Calu3 (cell line): ENCODE data around the gene KDM4B. TPM values are rescaled to one million over a fixed set of nuclear protein-coding genes. Genes with fewer than 3 reads are reported as not detected.

Experiments
- BruUV-seq: library from RNA; stranded (reverse); fragments of 400-500 nt; replicated peaks from 2 replicates; lab custom pipeline; 2021; lab: Mats Ljungman, UMichigan
- CTCF ChIA-PET: fragments of 300-600 bp; sonication (Branson Sonifier 250); formaldehyde crosslinking; loops from one replicate; lab custom pipeline; 2022; ENCODE audit warnings: antibody characterized with exemption; lab: Charles Lee
- DNase-seq: peaks from one replicate; pipeline ENCODE4 v3.0.0; 2022
- H3K27ac Mint-ChIP-seq: one replicate; pipeline ENCODE4 v1.8.0; 2022; ENCODE audit warnings: mixed read lengths; ENCODE audit not compliant: unreplicated experiment
- H3K27me3 Mint-ChIP-seq: one replicate; pipeline ENCODE4 v1.8.0; 2022; ENCODE audit warnings: mixed read lengths; ENCODE audit not compliant: unreplicated experiment
- H3K36me3 Mint-ChIP-seq: one replicate; pipeline ENCODE4 v1.8.0; 2022; ENCODE audit warnings: mild to moderate bottlenecking, moderate library complexity, mixed read lengths; ENCODE audit not compliant: insufficient read depth, unreplicated experiment
- H3K4me1 Mint-ChIP-seq: one replicate; pipeline ENCODE4 v1.8.0; 2022; ENCODE audit warnings: mild to moderate bottlenecking, low read depth, mixed read lengths; ENCODE audit not compliant: unreplicated experiment
- H3K4me3 Mint-ChIP-seq: one replicate; pipeline ENCODE4 v1.8.0; 2022; ENCODE audit warnings: mild to moderate bottlenecking, low read depth, moderate library complexity, mixed read lengths; ENCODE audit not compliant: unreplicated experiment
- H3K9me3 Mint-ChIP-seq: one replicate; pipeline ENCODE4 v1.8.0; 2022; ENCODE audit warnings: low read depth, mixed read lengths; ENCODE audit not compliant: unreplicated experiment
- intact Hi-C: fragments of 100-400 bp; cut with micrococcal nuclease; formaldehyde crosslinking; loops from one replicate; pipeline ENCODE4 v1.10.0; 2022; ENCODE audit not compliant: unreplicated experiment
- total RNA-seq: library from RNA; stranded (reverse); gene quantifications from 2 replicates; pipeline ENCODE4 v1.2.3, GENCODE V29; 2022
- TF ChIP-seq, protein P1 (sequence below): fragments of 200-600 bp; IDR thresholded peaks from one replicate; pipeline ENCODE4 v1.8.0; 2022; ENCODE audit warnings: antibody characterized with exemption; ENCODE audit not compliant: unreplicated experiment

The KDM4B gene
- total RNA-seq, 1 experiment from 2014 or later, result 13.9 TPM

DNA sequence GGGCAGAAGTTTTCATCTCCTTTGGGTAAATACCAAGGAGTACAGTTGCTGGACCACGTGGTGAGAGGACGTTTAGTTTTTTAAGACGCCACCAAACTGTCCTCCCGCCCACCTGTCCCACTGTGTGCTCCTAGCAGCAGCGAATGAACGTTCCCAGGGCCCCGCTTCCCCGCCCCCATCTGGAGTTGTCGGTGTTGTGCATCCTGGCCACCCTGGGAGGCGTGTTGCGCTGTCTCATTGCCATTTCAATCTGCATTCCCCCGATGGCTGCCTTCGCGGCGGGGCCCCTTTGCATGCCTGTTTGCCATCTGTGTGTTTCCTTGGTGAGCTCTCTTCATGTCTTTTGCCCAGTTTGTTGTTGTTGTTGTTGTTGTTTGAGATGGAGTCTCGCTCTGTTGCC is 76.1 kb downstream of the KDM4B start:
- no TSS peak for BruUV-seq
- Mint-ChIP-seq H3K27ac (no peak overlapping the region), H3K27me3 (no peaks in the 10 kb centered on the region), H3K4me3 (no peak overlapping the region), H3K9me3 (no peaks in the 10 kb centered on the region), H3K36me3 (peaks cover 5% of the 10 kb centered on the region), H3K4me1 (peaks cover 12% of the 10 kb centered on the region)
- CTCF ChIA-PET, result no interaction called here
- DNase-seq, result no peak
- intact Hi-C loops, result no loop called here
- TF ChIP-seq, protein P1, sequence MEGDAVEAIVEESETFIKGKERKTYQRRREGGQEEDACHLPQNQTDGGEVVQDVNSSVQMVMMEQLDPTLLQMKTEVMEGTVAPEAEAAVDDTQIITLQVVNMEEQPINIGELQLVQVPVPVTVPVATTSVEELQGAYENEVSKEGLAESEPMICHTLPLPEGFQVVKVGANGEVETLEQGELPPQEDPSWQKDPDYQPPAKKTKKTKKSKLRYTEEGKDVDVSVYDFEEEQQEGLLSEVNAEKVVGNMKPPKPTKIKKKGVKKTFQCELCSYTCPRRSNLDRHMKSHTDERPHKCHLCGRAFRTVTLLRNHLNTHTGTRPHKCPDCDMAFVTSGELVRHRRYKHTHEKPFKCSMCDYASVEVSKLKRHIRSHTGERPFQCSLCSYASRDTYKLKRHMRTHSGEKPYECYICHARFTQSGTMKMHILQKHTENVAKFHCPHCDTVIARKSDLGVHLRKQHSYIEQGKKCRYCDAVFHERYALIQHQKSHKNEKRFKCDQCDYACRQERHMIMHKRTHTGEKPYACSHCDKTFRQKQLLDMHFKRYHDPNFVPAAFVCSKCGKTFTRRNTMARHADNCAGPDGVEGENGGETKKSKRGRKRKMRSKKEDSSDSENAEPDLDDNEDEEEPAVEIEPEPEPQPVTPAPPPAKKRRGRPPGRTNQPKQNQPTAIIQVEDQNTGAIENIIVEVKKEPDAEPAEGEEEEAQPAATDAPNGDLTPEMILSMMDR, result no peak

DNA sequence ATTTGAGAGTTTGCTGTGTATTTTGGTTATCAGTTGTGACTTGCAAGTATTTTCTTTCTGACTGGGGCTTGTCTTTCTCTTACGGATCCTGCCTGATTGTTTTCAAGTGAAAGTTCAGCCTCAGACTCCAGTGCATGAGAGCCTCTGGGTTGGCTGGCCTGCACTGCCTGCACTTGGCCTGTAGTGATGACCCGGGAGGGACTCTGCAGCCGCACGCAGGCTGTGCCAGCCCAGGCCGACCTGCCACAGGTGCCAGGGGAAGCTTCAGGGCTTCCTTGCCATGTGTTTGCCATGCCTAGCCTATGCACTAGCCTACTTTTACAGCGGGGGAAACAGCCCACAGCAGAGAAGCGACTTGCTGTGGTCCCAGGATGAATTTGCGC is 77.0 kb downstream of the KDM4B start:
- Mint-ChIP-seq H3K27ac (no peak overlapping the region), H3K4me1 (peaks cover 12% of the 10 kb centered on the region), H3K4me3 (no peak overlapping the region), H3K27me3 (no peaks in the 10 kb centered on the region), H3K36me3 (peaks cover 5% of the 10 kb centered on the region), H3K9me3 (no peaks in the 10 kb centered on the region)
- DNase-seq, result no peak
- BruUV-seq, result no TSS peak
- TF ChIP-seq, protein P1, result no peak
- CTCF ChIA-PET, result interaction anchor here (0.6 to 1.1 kb wide), 2 partner anchors 236 to 502 kb away, joined by 3 to 7 read pairs; no protein-coding TSS in a partner anchor
- intact Hi-C loops, result no loop called here

DNA sequence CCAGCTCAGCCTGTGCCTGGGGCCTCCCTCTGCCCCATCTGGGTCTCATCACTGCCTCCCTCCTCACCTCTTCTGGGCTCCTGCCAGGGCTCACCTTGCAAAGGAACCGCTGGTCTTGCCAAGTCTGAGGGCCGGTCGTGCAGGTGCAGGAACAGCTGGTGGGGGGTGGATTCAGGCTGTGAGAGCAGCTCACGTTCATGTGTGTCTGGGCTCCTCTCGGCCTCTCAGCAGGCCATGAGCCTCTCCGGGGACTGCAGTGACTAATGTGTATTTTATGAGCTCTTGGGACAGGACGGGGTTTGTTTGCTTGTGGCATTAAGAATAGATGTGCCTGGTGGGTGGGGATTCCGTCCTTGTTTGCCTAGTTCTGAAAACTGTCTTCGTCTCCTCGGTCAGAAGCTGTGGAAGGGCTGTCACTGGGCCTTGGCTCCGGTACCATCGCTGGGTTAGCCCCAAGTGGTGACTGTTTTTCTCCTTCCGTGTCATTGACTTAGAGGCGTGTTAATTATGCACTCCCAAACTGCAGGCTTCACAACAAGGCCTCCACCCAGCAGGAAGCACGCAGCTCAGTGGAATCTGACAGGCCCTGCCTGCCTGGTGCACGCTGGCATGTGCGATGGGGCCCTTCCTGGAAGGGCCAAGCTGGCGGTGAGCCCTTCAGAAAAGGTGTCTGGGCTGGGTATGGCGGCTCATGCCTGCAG is 77.6 kb downstream of the KDM4B start:
- CTCF ChIA-PET, result interaction anchor here (0.6 to 1.1 kb wide), 3 partner anchors 15 to 501 kb away, joined by 3 to 7 read pairs (median 3); no protein-coding TSS in a partner anchor
- H3K36me3 Mint-ChIP-seq, result peaks cover 5% of the 10 kb centered on the region
- no peaks in the 10 kb centered on the region for H3K27me3 Mint-ChIP-seq
- intact Hi-C loops, result no loop called here
- peak; percentile 63 for DNase-seq
- TF ChIP-seq, protein P1, result no peak
- no peak overlapping the region for H3K27ac Mint-ChIP-seq
- BruUV-seq, result no TSS peak
- peaks cover 12% of the 10 kb centered on the region for H3K4me1 Mint-ChIP-seq
- no peaks in the 10 kb centered on the region for H3K9me3 Mint-ChIP-seq
- H3K4me3 Mint-ChIP-seq, result peak overlapping the region; percentile 32

DNA sequence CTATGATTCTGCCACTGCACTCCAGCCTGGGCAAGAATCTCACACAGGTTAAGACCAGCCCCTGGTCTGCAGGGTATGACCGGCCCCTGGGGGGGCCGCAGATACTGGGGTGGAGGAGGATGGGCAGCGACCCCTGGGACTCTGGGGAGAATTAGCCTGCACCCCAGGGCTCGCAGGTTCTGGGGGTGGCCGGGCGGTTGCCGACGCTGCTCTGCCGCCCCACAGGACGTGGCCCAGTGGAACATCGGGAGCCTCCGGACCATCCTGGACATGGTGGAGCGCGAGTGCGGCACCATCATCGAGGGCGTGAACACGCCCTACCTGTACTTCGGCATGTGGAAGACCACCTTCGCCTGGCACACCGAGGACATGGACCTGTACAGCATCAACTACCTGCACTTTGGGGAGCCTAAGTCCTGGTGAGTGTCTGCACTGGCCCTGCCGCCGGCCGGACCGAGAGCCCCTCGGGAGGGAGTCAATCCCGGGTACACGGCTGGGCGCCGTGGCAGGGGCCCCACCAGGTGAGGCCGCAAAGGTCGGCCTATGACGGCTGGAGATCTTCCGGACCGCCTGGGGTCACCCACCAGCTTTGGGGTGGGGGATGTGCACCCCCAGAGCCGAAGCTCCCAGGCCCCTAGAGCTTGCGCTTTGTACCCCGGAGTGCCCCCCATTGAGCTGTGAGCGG is 78.5 kb downstream of the KDM4B start:
- Mint-ChIP-seq H3K27me3 (no peaks in the 10 kb centered on the region), H3K36me3 (peaks cover 5% of the 10 kb centered on the region), H3K4me1 (peaks cover 12% of the 10 kb centered on the region), H3K27ac (no peak overlapping the region), H3K4me3 (no peak overlapping the region), H3K9me3 (no peaks in the 10 kb centered on the region)
- BruUV-seq, result no TSS peak
- TF ChIP-seq, protein P1, result no peak
- no peak for DNase-seq
- CTCF ChIA-PET, result interaction anchor here (0.9 kb wide), 1 partner anchor 16 kb away, joined by 3 read pairs; no protein-coding TSS in a partner anchor
- intact Hi-C loops, result no loop called here
